MG63 (cell line): ENCODE data around the gene ZNF175. TPM values are rescaled to one million over a fixed set of nuclear protein-coding genes. Genes with fewer than 3 reads are reported as not detected.

ENCODE experiments used
- DNase-seq: peaks from one replicate; pipeline ENCODE4 v3.0.0-alpha.2; 2020
- H3K27me3 ChIP-seq: fragments of 250-450 bp; sonication (Bioruptor Pico); 2 replicates; pipeline ENCODE4 v1.5.1; 2020; ENCODE audit warnings: mild to moderate bottlenecking, moderate library complexity
- H3K36me3 ChIP-seq: fragments of 250-450 bp; sonication (Bioruptor Pico); 2 replicates; pipeline ENCODE4 v1.5.1; 2020; ENCODE audit warnings: mild to moderate bottlenecking, moderate library complexity
- H3K4me3 ChIP-seq: fragments of 250-450 bp; sonication (Bioruptor Pico); 2 replicates; pipeline ENCODE4 v1.5.1; 2020; ENCODE audit warnings: mild to moderate bottlenecking, moderate library complexity
- H3K9me3 ChIP-seq: fragments of 250-450 bp; sonication (Bioruptor Pico); 2 replicates; pipeline ENCODE4 v1.5.1; 2020; ENCODE audit warnings: mild to moderate bottlenecking, moderate library complexity
- total RNA-seq: library from RNA; depleted of rRNA; stranded (reverse); fragments of >200 nt; shearing (Covaris generic); gene quantifications from 2 replicates; pipeline ENCODE4 v1.2.3, GENCODE V29; 2014; ENCODE audit warnings: low replicate concordance

ZNF175 gene
- total RNA-seq, 1 experiment from 2014 or later = 2.9 TPM

- H3K4me3 ChIP-seq = peak overlapping the region; percentile 70
- DNase-seq = no peak
- H3K9me3 ChIP-seq = no peaks in the 10 kb centered on the region
- 0 out of 2 replicates have a peak, but pooled peaks cover 3% of the 10 kb centered on the region for H3K27me3 ChIP-seq
- H3K36me3 ChIP-seq = peaks cover 13% of the 10 kb centered on the region
These were observed 516 bp downstream of the ZNF175 start for GRCh38 chr19:51571599-51571998.

GRCh38 chr19:51572410-51572809 lies 1.3 kb downstream of the ZNF175 start:
- Histone ChIP-seq H3K27me3 (0 out of 2 replicates have a peak, but pooled peaks cover 3% of the 10 kb centered on the region), H3K36me3 (peaks cover 20% of the 10 kb centered on the region), H3K9me3 (no peaks in the 10 kb centered on the region), H3K4me3 (no peak overlapping the region; the same call in 1 of the 2 replicates)
- DNase-seq = no peak

GRCh38 chr19:51572908-51573307 lies 1.8 kb downstream of the ZNF175 start:
- Histone ChIP-seq H3K36me3 (peaks cover 22% of the 10 kb centered on the region), H3K4me3 (no peak overlapping the region), H3K27me3 (0 out of 2 replicates have a peak, but pooled peaks cover 3% of the 10 kb centered on the region), H3K9me3 (no peaks in the 10 kb centered on the region)
- no peak for DNase-seq

- no peak overlapping the region for H3K4me3 ChIP-seq
- DNase-seq = no peak
- H3K36me3 ChIP-seq = peaks cover 24% of the 10 kb centered on the region
These were observed 2.2 kb downstream of the ZNF175 start for GRCh38 chr19:51573331-51573730.

GRCh38 chr19:51576850-51577249 lies 5.8 kb downstream of the ZNF175 start:
- no peaks in the 10 kb centered on the region for H3K27me3 ChIP-seq
- no peak overlapping the region for H3K4me3 ChIP-seq
- H3K36me3 ChIP-seq = peaks cover 44% of the 10 kb centered on the region

More at GRCh38 chr19:51573331-51573730, 2.2 kb downstream of the ZNF175 start:
- no peaks in the 10 kb centered on the region for H3K9me3 ChIP-seq
- no peaks in the 10 kb centered on the region for H3K27me3 ChIP-seq

GRCh38 chr19:51586103-51586728 lies 15.1 kb downstream of the ZNF175 start:
- no peak for DNase-seq
- Histone ChIP-seq H3K36me3 (peaks cover 83% of the 10 kb centered on the region), H3K4me3 (no peak overlapping the region), H3K9me3 (peaks cover 46% of the 10 kb centered on the region), H3K27me3 (no peaks in the 10 kb centered on the region)

More at GRCh38 chr19:51576850-51577249, 5.8 kb downstream of the ZNF175 start:
- no peak for DNase-seq
- peaks cover under 1% of the 10 kb centered on the region; the same call in 1 of the 2 replicates for H3K9me3 ChIP-seq

GRCh38 chr19:51586799-51587198 lies 15.7 kb downstream of the ZNF175 start:
- Histone ChIP-seq H3K4me3 (no peak overlapping the region), H3K27me3 (no peaks in the 10 kb centered on the region), H3K9me3 (peaks cover 46% of the 10 kb centered on the region), H3K36me3 (peaks cover 77% of the 10 kb centered on the region)
- DNase-seq = no peak

- Histone ChIP-seq H3K4me3 (no peak overlapping the region), H3K27me3 (no peaks in the 10 kb centered on the region), H3K36me3 (peaks cover 69% of the 10 kb centered on the region), H3K9me3 (peaks cover 42% of the 10 kb centered on the region)
- DNase-seq = no peak
These were observed 16.4 kb downstream of the ZNF175 start for GRCh38 chr19:51587264-51588191.

- Histone ChIP-seq H3K9me3 (peaks cover 30% of the 10 kb centered on the region), H3K36me3 (peaks cover 50% of the 10 kb centered on the region), H3K4me3 (no peak overlapping the region), H3K27me3 (no peaks in the 10 kb centered on the region)
- DNase-seq = no peak
These were observed 18.4 kb downstream of the ZNF175 start for GRCh38 chr19:51589511-51589910.

- Histone ChIP-seq H3K9me3 (peaks cover 25% of the 10 kb centered on the region), H3K4me3 (no peak overlapping the region), H3K36me3 (peaks cover 40% of the 10 kb centered on the region), H3K27me3 (no peaks in the 10 kb centered on the region)
- DNase-seq = no peak
These were observed 19.4 kb downstream of the ZNF175 start for GRCh38 chr19:51590441-51590840.

GRCh38 chr19:51592521-51592920 lies 21.4 kb downstream of the ZNF175 start:
- DNase-seq = no peak
- Histone ChIP-seq H3K36me3 (peaks cover 20% of the 10 kb centered on the region), H3K4me3 (no peak overlapping the region), H3K27me3 (no peaks in the 10 kb centered on the region), H3K9me3 (peaks cover 13% of the 10 kb centered on the region)

GRCh38 chr19:51593138-51593890 lies 22.2 kb downstream of the ZNF175 start:
- H3K27me3 ChIP-seq = no peaks in the 10 kb centered on the region
- peaks cover 7% of the 10 kb centered on the region; the same call in 1 of the 2 replicates for H3K9me3 ChIP-seq
- peaks cover 12% of the 10 kb centered on the region for H3K36me3 ChIP-seq
- DNase-seq = no peak
- H3K4me3 ChIP-seq = peak overlapping the region; percentile 55

- H3K9me3 ChIP-seq = peaks cover 4% of the 10 kb centered on the region; the same call in 1 of the 2 replicates
- peak; percentile 98 for DNase-seq
- H3K4me3 ChIP-seq = peak overlapping the region; percentile 55
- H3K36me3 ChIP-seq = 0 out of 2 replicates have a peak, but pooled peaks cover 6% of the 10 kb centered on the region
- H3K27me3 ChIP-seq = no peaks in the 10 kb centered on the region
These were observed 23.1 kb downstream of the ZNF175 start for GRCh38 chr19:51593969-51594773.

- H3K27me3 ChIP-seq = no peaks in the 10 kb centered on the region
- 0 out of 2 replicates have a peak, but pooled peaks cover under 1% of the 10 kb centered on the region for H3K36me3 ChIP-seq
- peaks cover 2% of the 10 kb centered on the region; the same call in 1 of the 2 replicates for H3K9me3 ChIP-seq
- peak overlapping the region; percentile 55 for H3K4me3 ChIP-seq
- no peak for DNase-seq
These were observed 23.7 kb downstream of the ZNF175 start for GRCh38 chr19:51594774-51595109.

GRCh38 chr19:51595190-51596175 lies 24.4 kb downstream of the ZNF175 start:
- Histone ChIP-seq H3K36me3 (no peaks in the 10 kb centered on the region), H3K9me3 (no peaks in the 10 kb centered on the region; the same call in 1 of the 2 replicates), H3K27me3 (no peaks in the 10 kb centered on the region), H3K4me3 (no peak overlapping the region; the same call in 1 of the 2 replicates)
- no peak for DNase-seq
